KOPT-K1 (cell line): Measurements from ENCODE around the gene BDKRB1.

ENCODE experiments used
- H3K27ac ChIP-seq: fragments of 200-600 bp; sonication (generic); 2 replicates; pipeline ENCODE4 v1.5.1; 2016; ENCODE audit warnings: antibody characterized with exemption, mild to moderate bottlenecking, low read depth, low read length; ENCODE audit not compliant: poor library complexity, severe bottlenecking
- H3K36me3 ChIP-seq: fragments of 200-600 bp; sonication (generic); 2 replicates; pipeline ENCODE4 v1.5.1; 2017; ENCODE audit warnings: antibody characterized with exemption, mild to moderate bottlenecking, low read length, moderate library complexity; ENCODE audit not compliant: insufficient read depth
- H3K9me3 ChIP-seq: fragments of 200-600 bp; sonication (generic); 2 replicates; pipeline ENCODE4 v1.5.1; 2017; ENCODE audit warnings: antibody characterized with exemption, low read length, mild to moderate bottlenecking; ENCODE audit not compliant: insufficient read depth, poor library complexity, severe bottlenecking

BDKRB1 gene

DNA sequence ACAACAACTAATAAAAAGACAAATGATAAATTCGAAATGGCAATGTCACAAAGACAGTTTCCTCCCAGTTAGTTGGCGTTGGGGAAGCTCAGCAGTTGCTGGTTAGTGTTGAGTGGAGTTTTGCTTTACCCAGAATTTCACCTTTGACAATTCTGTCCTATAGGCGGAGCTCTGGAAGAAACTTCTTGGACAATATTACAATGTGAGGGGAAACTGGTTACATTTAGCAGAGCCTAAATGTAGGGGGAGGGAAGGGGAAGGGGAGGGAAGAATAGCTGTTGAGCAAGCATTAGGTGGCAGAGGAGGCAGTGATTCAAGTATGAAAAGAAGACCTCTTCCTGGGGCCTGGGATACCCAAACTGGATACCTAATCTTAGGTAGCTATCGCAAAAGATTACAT lies 51.4 kb downstream of the BDKRB1 start:
- Histone ChIP-seq H3K9me3 (no peaks in the 10 kb centered on the region), H3K27ac (no peak overlapping the region), H3K36me3 (peaks cover 79% of the 10 kb centered on the region)

DNA sequence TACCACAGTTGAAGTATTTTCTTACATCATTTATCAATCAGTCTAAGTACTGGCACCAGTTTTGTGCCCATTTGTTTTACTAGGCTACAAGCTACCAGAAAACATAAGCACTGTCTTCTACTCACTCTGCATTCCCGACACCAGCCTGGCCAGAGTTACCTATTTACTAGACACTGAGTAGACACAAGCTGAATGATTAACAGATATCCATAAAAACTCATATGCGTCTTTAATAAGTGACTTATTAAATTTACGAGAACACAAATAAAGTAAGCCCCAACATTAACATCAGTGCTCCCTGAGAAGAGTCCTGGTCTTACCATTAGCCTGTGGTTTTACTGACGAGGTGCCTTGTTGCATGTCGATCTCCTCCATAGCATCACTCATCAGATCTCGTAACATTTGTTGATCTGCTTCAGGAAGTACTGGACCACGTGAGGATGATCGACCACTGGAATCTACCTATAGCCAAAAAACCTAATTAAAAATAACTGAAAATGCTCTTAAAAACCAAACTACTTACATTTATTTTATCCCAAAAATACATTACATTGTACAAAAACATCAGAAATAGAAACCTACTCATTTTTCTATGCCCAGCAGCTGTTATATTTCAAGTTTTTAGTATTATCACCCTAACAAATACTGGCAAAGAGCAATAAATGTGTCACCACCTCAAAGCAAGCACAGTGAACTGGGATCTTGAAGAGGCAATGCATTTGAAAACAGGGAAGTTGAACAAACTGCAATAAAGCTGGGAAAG lies 53.3 kb downstream of the BDKRB1 start:
- H3K27ac ChIP-seq: no peak overlapping the region
- H3K36me3 ChIP-seq: peaks cover 74% of the 10 kb centered on the region
- no peaks in the 10 kb centered on the region for H3K9me3 ChIP-seq

DNA sequence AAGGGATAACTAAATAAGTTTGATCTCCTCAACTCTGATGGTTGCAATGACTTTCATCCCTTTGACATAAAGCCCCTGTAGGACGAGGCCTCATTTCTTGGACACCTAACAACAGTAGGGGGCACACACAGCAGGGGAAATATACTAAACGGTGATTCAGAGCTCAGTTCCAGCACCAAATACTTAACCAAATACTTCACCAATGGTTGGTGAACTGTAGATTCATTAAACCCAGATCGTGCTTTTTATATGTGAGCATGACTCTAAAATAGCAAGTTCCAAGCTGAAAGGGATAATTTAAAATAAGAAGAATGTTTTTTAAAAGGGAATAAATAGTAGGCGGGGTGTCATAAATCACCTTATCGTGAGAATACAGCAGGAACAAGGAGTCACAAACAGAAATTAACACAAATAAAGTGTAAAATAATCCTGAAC lies 53.9 kb downstream of the BDKRB1 start:
- H3K9me3 ChIP-seq: no peaks in the 10 kb centered on the region
- peaks cover 74% of the 10 kb centered on the region for H3K36me3 ChIP-seq
- H3K27ac ChIP-seq: no peak overlapping the region

DNA sequence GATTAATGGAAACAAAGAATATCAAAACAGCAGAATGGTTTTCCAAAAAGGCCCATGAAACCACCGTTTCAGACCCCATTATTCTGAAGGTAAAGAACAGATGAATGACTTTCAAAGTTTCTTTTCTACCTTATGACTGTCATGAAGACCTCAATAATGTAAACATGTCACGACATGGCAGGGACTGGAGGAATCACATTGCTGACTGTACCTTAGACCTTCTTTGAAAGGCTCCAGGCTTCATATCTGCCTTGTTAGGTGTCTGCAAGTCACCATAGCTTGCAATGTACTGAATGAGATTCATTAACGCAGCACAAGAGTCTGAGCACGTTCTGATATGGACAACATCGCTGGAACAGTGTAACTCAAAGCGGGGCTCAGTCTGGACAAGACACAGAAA lies 54.9 kb downstream of the BDKRB1 start:
- H3K9me3 ChIP-seq: no peaks in the 10 kb centered on the region
- H3K27ac ChIP-seq: no peak overlapping the region
- H3K36me3 ChIP-seq: peaks cover 77% of the 10 kb centered on the region
